HG02642 (cell line): ENCODE results near the gene ZNF654.
A peak's percentile ranks its signal among the peaks of the same experiment; 100 is the strongest.
"Not testable (repeated sequence)": the region's sequence is repeated elsewhere in the genome, so short reads cannot be mapped to it uniquely, and the experiment has no call there.

Experiments used
- ATAC-seq: cut with Tn5 transposase; IDR thresholded peaks from one replicate; pipeline ENCODE4 v1.9.1; 2021; ENCODE audit warnings: mild to moderate bottlenecking; ENCODE audit not compliant: unreplicated experiment, poor library complexity

The ZNF654 gene

GRCh38 chr3:88059380-88060170 lies 520 bp downstream of the ZNF654 start:
- peak; percentile 16 for ATAC-seq

- no peak for ATAC-seq
Measured at GRCh38 chr3:88061746-88062145, 2.7 kb downstream of the ZNF654 start.

GRCh38 chr3:88075072-88075471 lies 16.0 kb downstream of the ZNF654 start:
- ATAC-seq: no peak

- no peak for ATAC-seq
Measured at GRCh38 chr3:88075497-88075896, 16.4 kb downstream of the ZNF654 start.

- ATAC-seq: no peak
Measured at GRCh38 chr3:88076712-88077111, 17.7 kb downstream of the ZNF654 start.

- no peak for ATAC-seq
Measured at GRCh38 chr3:88078932-88079331, 19.9 kb downstream of the ZNF654 start.

- no peak for ATAC-seq
Measured at GRCh38 chr3:88082854-88083253, 23.8 kb downstream of the ZNF654 start.

GRCh38 chr3:88084097-88084501 lies 25.0 kb downstream of the ZNF654 start:
- no peak for ATAC-seq

- no peak for ATAC-seq
Measured at GRCh38 chr3:88090681-88091080, 31.6 kb downstream of the ZNF654 start.

GRCh38 chr3:88092270-88092669 lies 33.2 kb downstream of the ZNF654 start:
- no peak for ATAC-seq

- ATAC-seq: no peak
Measured at GRCh38 chr3:88093266-88093665, 34.2 kb downstream of the ZNF654 start.

- ATAC-seq: peak; percentile 80
Measured at GRCh38 chr3:88101142-88101541, 42.1 kb downstream of the ZNF654 start.

GRCh38 chr3:88105325-88105724 lies 46.3 kb downstream of the ZNF654 start:
- ATAC-seq: no peak

GRCh38 chr3:88112289-88112688 lies 53.2 kb downstream of the ZNF654 start:
- no peak for ATAC-seq

- ATAC-seq: peak; percentile 96
Measured at GRCh38 chr3:88113311-88114162, 54.5 kb downstream of the ZNF654 start.

- ATAC-seq: no peak
Measured at GRCh38 chr3:88114878-88115549, 56.0 kb downstream of the ZNF654 start.

- ATAC-seq: no peak
Measured at GRCh38 chr3:88117683-88118082, 58.6 kb downstream of the ZNF654 start.

GRCh38 chr3:88118603-88119002 lies 59.5 kb downstream of the ZNF654 start:
- not testable (repeated sequence) for ATAC-seq

- no peak for ATAC-seq
Measured at GRCh38 chr3:88123526-88123925, 64.5 kb downstream of the ZNF654 start.

GRCh38 chr3:88131695-88132094 lies 72.6 kb downstream of the ZNF654 start:
- no peak for ATAC-seq

- no peak for ATAC-seq
Measured at GRCh38 chr3:88132894-88133293, 73.8 kb downstream of the ZNF654 start.
